ENCODE data around the gene TLR4.

The TLR4 gene

GRCh38 chr9:117725426-117725887 is 21.3 kb downstream of the TLR4 start:
- no peaks in the 10 kb centered on the region for H3F3A ChIP-seq (ENCODE audit: insufficient read depth)
- no peaks in the 10 kb centered on the region for H3K9me3 ChIP-seq (ENCODE audit: insufficient read depth, low read length)
- no peaks in the 10 kb centered on the region for H3K36me3 ChIP-seq (ENCODE audit: low read length)
- no peaks in the 10 kb centered on the region for H3K9me2 ChIP-seq (replicated peaks; ENCODE audit: insufficient read depth, low read length)
- no peak overlapping the region for H3K27ac ChIP-seq (ENCODE audit: low read depth, low read length)
- no peak overlapping the region for H3K9ac ChIP-seq (ENCODE audit: low read length)
- H4K20me1 ChIP-seq (ENCODE audit: low read depth, low read length), result no peaks in the 10 kb centered on the region
- H3K27me3 ChIP-seq (ENCODE audit: low read length), result no peaks in the 10 kb centered on the region
- H3K79me2 ChIP-seq (ENCODE audit: insufficient read depth, low read length), result no peaks in the 10 kb centered on the region
- no peak for TF ChIP-seq EZH2phosphoT487 (conservative IDR thresholded peaks at IDR 0.05; ENCODE audit: low read length)
- H3K4me2 ChIP-seq (ENCODE audit: low read depth, low read length, poor library complexity, severe bottlenecking), result no peak overlapping the region
- no peak overlapping the region for H3K4me3 ChIP-seq (ENCODE audit: insufficient read depth, low read length, poor library complexity, severe bottlenecking)
- no peak overlapping the region for H2AFZ ChIP-seq (ENCODE audit: low read depth, low read length, severe bottlenecking)

- Histone ChIP-seq H3K4me3 (ENCODE audit: insufficient read depth, low read length, poor library complexity, severe bottlenecking) (no peak overlapping the region), H3K9ac (ENCODE audit: low read length) (no peak overlapping the region), H3K36me3 (ENCODE audit: low read length) (no peaks in the 10 kb centered on the region), H2AFZ (ENCODE audit: low read depth, low read length, severe bottlenecking) (no peak overlapping the region), H3K4me2 (ENCODE audit: low read depth, low read length, poor library complexity, severe bottlenecking) (no peak overlapping the region), H4K20me1 (ENCODE audit: low read depth, low read length) (no peaks in the 10 kb centered on the region), H3K27ac (ENCODE audit: low read depth, low read length) (no peak overlapping the region), H3K9me2 (replicated peaks; ENCODE audit: insufficient read depth, low read length) (no peaks in the 10 kb centered on the region), H3K9me3 (ENCODE audit: insufficient read depth, low read length) (no peaks in the 10 kb centered on the region), H3K27me3 (ENCODE audit: low read length) (no peaks in the 10 kb centered on the region), H3K79me2 (ENCODE audit: insufficient read depth, low read length) (no peaks in the 10 kb centered on the region), H3F3A (ENCODE audit: insufficient read depth) (no peaks in the 10 kb centered on the region)
- no peak for TF ChIP-seq EZH2phosphoT487 (conservative IDR thresholded peaks at IDR 0.05; ENCODE audit: low read length)
- TF ChIP-seq CTCF (IDR thresholded peaks at IDR 0.05; ENCODE audit: insufficient read depth, low read length, poor library complexity, severe bottlenecking), result no peak
Observed at GRCh38 chr9:117729375-117729774, 25.2 kb downstream of the TLR4 start.

GRCh38 chr9:117732494-117732893 is 28.3 kb downstream of the TLR4 start:
- Histone ChIP-seq H3K4me2 (ENCODE audit: low read depth, low read length, poor library complexity, severe bottlenecking) (no peak overlapping the region), H4K20me1 (ENCODE audit: low read depth, low read length) (no peaks in the 10 kb centered on the region), H3K36me3 (ENCODE audit: low read length) (no peaks in the 10 kb centered on the region), H3K9me2 (replicated peaks; ENCODE audit: insufficient read depth, low read length) (no peaks in the 10 kb centered on the region), H3K79me2 (ENCODE audit: insufficient read depth, low read length) (no peaks in the 10 kb centered on the region), H3K4me3 (ENCODE audit: insufficient read depth, low read length, poor library complexity, severe bottlenecking) (no peak overlapping the region), H2AFZ (ENCODE audit: low read depth, low read length, severe bottlenecking) (no peak overlapping the region), H3K9me3 (ENCODE audit: insufficient read depth, low read length) (no peaks in the 10 kb centered on the region), H3K27me3 (ENCODE audit: low read length) (no peaks in the 10 kb centered on the region), H3F3A (ENCODE audit: insufficient read depth) (no peaks in the 10 kb centered on the region), H3K27ac (ENCODE audit: low read depth, low read length) (no peak overlapping the region), H3K9ac (ENCODE audit: low read length) (no peak overlapping the region)
- TF ChIP-seq EZH2phosphoT487 (conservative IDR thresholded peaks at IDR 0.05; ENCODE audit: low read length) (no peak), CTCF (IDR thresholded peaks at IDR 0.05; ENCODE audit: insufficient read depth, low read length, poor library complexity, severe bottlenecking) (no peak)

GRCh38 chr9:117733465-117733864 is 29.3 kb downstream of the TLR4 start:
- Histone ChIP-seq H3K4me3 (ENCODE audit: insufficient read depth, low read length, poor library complexity, severe bottlenecking) (no peak overlapping the region), H3K4me2 (ENCODE audit: low read depth, low read length, poor library complexity, severe bottlenecking) (no peak overlapping the region), H3K36me3 (ENCODE audit: low read length) (no peaks in the 10 kb centered on the region), H3F3A (ENCODE audit: insufficient read depth) (no peaks in the 10 kb centered on the region), H3K27me3 (ENCODE audit: low read length) (no peaks in the 10 kb centered on the region), H3K27ac (ENCODE audit: low read depth, low read length) (no peak overlapping the region), H2AFZ (ENCODE audit: low read depth, low read length, severe bottlenecking) (no peak overlapping the region), H3K79me2 (ENCODE audit: insufficient read depth, low read length) (no peaks in the 10 kb centered on the region), H3K9me3 (ENCODE audit: insufficient read depth, low read length) (no peaks in the 10 kb centered on the region), H3K9ac (ENCODE audit: low read length) (no peak overlapping the region), H4K20me1 (ENCODE audit: low read depth, low read length) (no peaks in the 10 kb centered on the region), H3K9me2 (replicated peaks; ENCODE audit: insufficient read depth, low read length) (no peaks in the 10 kb centered on the region)
- TF ChIP-seq CTCF (IDR thresholded peaks at IDR 0.05; ENCODE audit: insufficient read depth, low read length, poor library complexity, severe bottlenecking) (no peak), EZH2phosphoT487 (conservative IDR thresholded peaks at IDR 0.05; ENCODE audit: low read length) (no peak)
